K562 (cell line): ENCODE data around the gene SHANK1. TPM values are rescaled to one million over a fixed set of nuclear protein-coding genes. Genes with fewer than 3 reads are reported as not detected.
A peak's percentile ranks its signal among the peaks of the same experiment; 100 is the strongest.

Experiments used
- CBFA2T2 ChIP-seq: fragments of 450-650 bp; conservative IDR thresholded peaks from 2 replicates; pipeline ENCODE4 v1.6.1; 2017; ENCODE audit warnings: mild to moderate bottlenecking
- DPF2 ChIP-seq: fragments of 450-650 bp; IDR thresholded peaks from 2 replicates; pipeline ENCODE4 v1.6.1; 2016
- ETS2 ChIP-seq: IDR thresholded peaks from 2 replicates; pipeline ENCODE4 v1.6.1; 2016; ENCODE audit warnings: borderline replicate concordance, missing genetic modification characterization, mild to moderate bottlenecking, moderate library complexity, missing compliant biosample characterization; ENCODE audit not compliant: poor library complexity, severe bottlenecking
- FOXJ2 ChIP-seq: fragments of 200-800 bp; sonication (Bioruptor generic); IDR thresholded peaks from 2 replicates; pipeline ENCODE4 v1.6.1; 2016; ENCODE audit warnings: missing genetic modification characterization, missing compliant biosample characterization
- MTF1 ChIP-seq: fragments of 250-450 bp; sonication (Bioruptor Pico); IDR thresholded peaks from 2 replicates; pipeline ENCODE4 v1.9.0; 2021; ENCODE audit warnings: moderate library complexity, mild to moderate bottlenecking, inconsistent platforms, borderline replicate concordance
- NR2C2 ChIP-seq, 2 experiments: fragments of 200-800 bp in 1 of 2; sonication (Bioruptor generic) in 1 of 2; sonication (generic) in 1 of 2; formaldehyde crosslinking in 1 of 2; IDR thresholded peaks; 2 replicates each; pipeline versions ENCODE4 v1.6.1 to v1.8.0; 2016 to 2022; ENCODE audit warnings: mild to moderate bottlenecking in 1 of 2, missing compliant biosample characterization in 1 of 2, missing genetic modification characterization in 1 of 2, missing genetic modification reagents in 1 of 2
- NR4A1 ChIP-seq, 2 experiments: fragments of 250-450 bp in 1 of 2; fragments of 450-650 bp in 1 of 2; sonication (Bioruptor Pico) in 1 of 2; IDR thresholded peaks; 2 replicates each; pipeline versions ENCODE4 v1.4.0 to v1.6.1; 2016 to 2020; ENCODE audit warnings: mild to moderate bottlenecking in 2 of 2, missing compliant biosample characterization in 1 of 2, missing genetic modification characterization in 1 of 2, moderate library complexity in 1 of 2
- PHF8 ChIP-seq: fragments of 200-600 bp; sonication (generic); IDR thresholded peaks from 2 replicates; pipeline ENCODE4 v1.6.1; 2012; ENCODE audit warnings: mixed run types, mild to moderate bottlenecking, inconsistent platforms, low read length, moderate library complexity, borderline replicate concordance
- POLR2A ChIP-seq: fragments of 450-650 bp; conservative IDR thresholded peaks from 2 replicates; pipeline ENCODE4 v1.6.1; 2016
- RBBP5 ChIP-seq: fragments of 200-600 bp; sonication (generic); IDR thresholded peaks from 2 replicates; pipeline ENCODE4 v1.6.1; 2012; ENCODE audit warnings: borderline replicate concordance, mild to moderate bottlenecking, low read length, control low read depth, inconsistent platforms; ENCODE audit not compliant: insufficient read depth, poor library complexity, severe bottlenecking
- SAFB2 ChIP-seq: fragments of 200-400 bp; formaldehyde crosslinking; IDR thresholded peaks from 2 replicates; pipeline ENCODE4 v1.6.1; 2018; ENCODE audit warnings: borderline replicate concordance, low read length, low read depth, moderate library complexity; ENCODE audit not compliant: severe bottlenecking
- ZBTB11 ChIP-seq, 3 experiments: fragments of 200-800 bp in 1 of 3; fragments of 250-450 bp in 1 of 3; fragments of 450-650 bp in 1 of 3; sonication (Bioruptor Pico) in 1 of 3; sonication (Bioruptor generic) in 1 of 3; formaldehyde crosslinking in 1 of 3; IDR thresholded peaks; 2 replicates each; pipeline versions ENCODE4 v1.6.1 to v1.8.0; 2016 to 2022; ENCODE audit warnings: mild to moderate bottlenecking in 2 of 3, missing genetic modification characterization in 2 of 3, missing compliant biosample characterization in 1 of 3, moderate library complexity in 1 of 3
- ZFX ChIP-seq: sonication (generic); formaldehyde crosslinking; IDR thresholded peaks from 2 replicates; pipeline ENCODE4 v1.8.0; 2022; ENCODE audit warnings: mild to moderate bottlenecking, missing genetic modification reagents, moderate library complexity
- ZNF124 ChIP-seq: sonication (generic); formaldehyde crosslinking; IDR thresholded peaks from 2 replicates; pipeline ENCODE4 v1.8.1; 2022; ENCODE audit warnings: missing genetic modification reagents
- ZNF174 ChIP-seq: fragments of 250-450 bp; sonication (Bioruptor Pico); IDR thresholded peaks from 2 replicates; pipeline ENCODE4 v1.4.0; 2020; ENCODE audit warnings: mild to moderate bottlenecking
- ZNF644 ChIP-seq: fragments of 200-800 bp; sonication (Bioruptor generic); IDR thresholded peaks from 2 replicates; pipeline ENCODE4 v1.6.1; 2016; ENCODE audit warnings: low read depth, missing genetic modification characterization, missing compliant biosample characterization
- ZNF668 ChIP-seq: fragments of 250-450 bp; sonication (Bioruptor Pico); IDR thresholded peaks from 2 replicates; pipeline ENCODE4 v1.8.0; 2022; ENCODE audit warnings: mild to moderate bottlenecking, inconsistent platforms
- ZNF699 ChIP-seq: fragments of 250-450 bp; sonication (Bioruptor Pico); IDR thresholded peaks from 2 replicates; pipeline ENCODE4 v1.8.0; 2021; ENCODE audit warnings: mild to moderate bottlenecking, moderate library complexity; ENCODE audit not compliant: insufficient replicate concordance
- polyA plus RNA-seq, 8 experiments: library from polyadenylated mRNA; depleted of rRNA in 4 of 8; stranded (reverse) in 5 of 8; unstranded in 3 of 8; fragments of >200 nt; fragmentation: Nextera tagmentation in 2 of 8; fragmentation: Illumina TruSeq in 1 of 8; extraction: Ambion mirVana in 2 of 8; extraction: Trizol in 1 of 8; gene quantifications; 2 replicates each; pipeline versions ENCODE4 v1.2.1 to v1.2.3, GENCODE V29; 2011 to 2014; ENCODE audit warnings: inconsistent platforms in 1 of 8, missing spikeins in 1 of 8
- total RNA-seq, 7 experiments: library from RNA; depleted of rRNA in 6 of 7; stranded (reverse); fragments of >200 nt in 6 of 7; fragmentation: Illumina TruSeq in 2 of 7; extraction: Trizol in 2 of 7; gene quantifications; 2 replicates each; pipeline versions ENCODE4 v1.2.1 to v1.2.3, GENCODE V29; 2011 to 2021; ENCODE audit warnings: low replicate concordance in 1 of 7
- TF ChIP-seq, protein P1 (sequence below): fragments of 150-350 bp; conservative IDR thresholded peaks from 2 replicates; pipeline ENCODE4 v1.6.1; 2014; ENCODE audit warnings: low read length

SHANK1 gene
- total and polyA plus RNA-seq, 9 of the 15 experiments (the other 6 are each of a cell fraction or from before 2014, with no cell fraction given): 0.33 to 1.3 (median 0.55) TPM; not detected in 2

- TF ChIP-seq, protein P1, sequence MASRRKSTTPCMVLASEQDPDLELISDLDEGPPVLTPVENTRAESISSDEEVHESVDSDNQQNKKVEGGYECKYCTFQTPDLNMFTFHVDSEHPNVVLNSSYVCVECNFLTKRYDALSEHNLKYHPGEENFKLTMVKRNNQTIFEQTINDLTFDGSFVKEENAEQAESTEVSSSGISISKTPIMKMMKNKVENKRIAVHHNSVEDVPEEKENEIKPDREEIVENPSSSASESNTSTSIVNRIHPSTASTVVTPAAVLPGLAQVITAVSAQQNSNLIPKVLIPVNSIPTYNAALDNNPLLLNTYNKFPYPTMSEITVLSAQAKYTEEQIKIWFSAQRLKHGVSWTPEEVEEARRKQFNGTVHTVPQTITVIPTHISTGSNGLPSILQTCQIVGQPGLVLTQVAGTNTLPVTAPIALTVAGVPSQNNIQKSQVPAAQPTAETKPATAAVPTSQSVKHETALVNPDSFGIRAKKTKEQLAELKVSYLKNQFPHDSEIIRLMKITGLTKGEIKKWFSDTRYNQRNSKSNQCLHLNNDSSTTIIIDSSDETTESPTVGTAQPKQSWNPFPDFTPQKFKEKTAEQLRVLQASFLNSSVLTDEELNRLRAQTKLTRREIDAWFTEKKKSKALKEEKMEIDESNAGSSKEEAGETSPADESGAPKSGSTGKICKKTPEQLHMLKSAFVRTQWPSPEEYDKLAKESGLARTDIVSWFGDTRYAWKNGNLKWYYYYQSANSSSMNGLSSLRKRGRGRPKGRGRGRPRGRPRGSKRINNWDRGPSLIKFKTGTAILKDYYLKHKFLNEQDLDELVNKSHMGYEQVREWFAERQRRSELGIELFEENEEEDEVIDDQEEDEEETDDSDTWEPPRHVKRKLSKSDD: no peak
- TF ChIP-seq ZNF668 (CRISPR knock-in tag): no peak
- TF ChIP-seq POLR2A: no peak; the same call in 1 of the 2 replicates
- TF ChIP-seq NR4A1 (CRISPR knock-in tag; IDR thresholded peaks at IDR 0.05): no peak; the same call in 1 of the 2 replicates
- peak; percentile 79; the same call in 1 of the 2 replicates for TF ChIP-seq NR4A1 (tag; IDR thresholded peaks at IDR 0.05)
- peak; percentile 85 for TF ChIP-seq DPF2
- TF ChIP-seq ZFX (CRISPR knock-in tag): peak; percentile 26; the same call in 1 of the 2 replicates
- no peak for TF ChIP-seq PHF8
- no peak for TF ChIP-seq FOXJ2 (tag)
- TF ChIP-seq ZNF124 (CRISPR knock-in tag): no peak
- TF ChIP-seq RBBP5: peak; percentile 36
- TF ChIP-seq NR2C2 (CRISPR knock-in tag; IDR thresholded peaks at IDR 0.05): no peak
- peak; percentile 37; the same call in 1 of the 2 replicates for TF ChIP-seq NR2C2 (tag; IDR thresholded peaks at IDR 0.05)
- TF ChIP-seq ETS2 (tag): no peak
- TF ChIP-seq CBFA2T2: peak; percentile 77
- no peak for TF ChIP-seq ZBTB11 (CRISPR knock-in tag; IDR thresholded peaks at IDR 0.05)
- TF ChIP-seq ZNF699 (CRISPR knock-in tag): no peak
- no peak for TF ChIP-seq ZNF644
- no peak for TF ChIP-seq MTF1 (CRISPR knock-in tag)
- TF ChIP-seq ZNF174 (CRISPR knock-in tag): no peak
- no peak for TF ChIP-seq SAFB2
Measured at GRCh38 chr19:50741179-50741933, 21.8 kb upstream of the SHANK1 start (continued).
